Panc1 (cell line): ENCODE data around the gene TST. TPM values are rescaled to one million over a fixed set of nuclear protein-coding genes. Genes with fewer than 3 reads are reported as not detected.
A peak's percentile ranks its signal among the peaks of the same experiment; 100 is the strongest.

ENCODE experiments used
- ATAC-seq: fragments of 200-7000 bp; cut with Tn5 transposase; 2 replicates; pipeline ENCODE4 v1.9.1; 2020; ENCODE audit warnings: mild to moderate bottlenecking, moderate library complexity
- BruUV-seq: library from RNA; stranded (reverse); fragments of 400-500 nt; replicated peaks from 2 replicates; lab custom pipeline; 2021; lab: Mats Ljungman, UMichigan
- CTCF ChIA-PET: fragments of 300-600 bp; sonication (Branson Sonifier 250); formaldehyde crosslinking; loops from one replicate; lab custom pipeline; 2022; ENCODE audit warnings: antibody characterized with exemption; lab: Charles Lee
- POLR2A ChIA-PET: fragments of 300-600 bp; sonication (Branson Sonifier 250); formaldehyde crosslinking; loops from one replicate; lab custom pipeline; 2022; ENCODE audit warnings: antibody characterized with exemption; lab: Charles Lee
- DNase-seq: peaks from one replicate; pipeline ENCODE4 v3.0.0-alpha.2; 2010; ENCODE audit warnings: low read depth, low spot score
- H3K27ac ChIP-seq: 2 replicates; pipeline ENCODE4 v1.5.1; 2011; ENCODE audit warnings: mild to moderate bottlenecking, low read length, inconsistent platforms
- H3K27me3 ChIP-seq: fragments of 200-500 bp; sonication (Bioruptor generic); 2 replicates; pipeline ENCODE4 v1.6.0; 2014; ENCODE audit warnings: low read length, inconsistent platforms; ENCODE audit not compliant: control insufficient read depth, insufficient read depth
- H3K36me3 ChIP-seq: fragments of 200-500 bp; sonication (Bioruptor generic); 2 replicates; pipeline ENCODE4 v1.5.1; 2014; ENCODE audit warnings: inconsistent platforms, mild to moderate bottlenecking, low read length, moderate library complexity; ENCODE audit not compliant: control insufficient read depth, insufficient read depth
- H3K4me1 ChIP-seq: 2 replicates; pipeline ENCODE4 v1.5.1; 2011; ENCODE audit warnings: inconsistent platforms, mild to moderate bottlenecking, low read length, moderate library complexity; ENCODE audit not compliant: control insufficient read depth, insufficient read depth
- H3K4me3 ChIP-seq, 2 experiments: 2 replicates each; pipeline ENCODE4 v1.5.1; 2011 to 2012; ENCODE audit warnings: low read depth in 2 of 2, low read length in 2 of 2, mild to moderate bottlenecking in 2 of 2, inconsistent platforms in 1 of 2, moderate library complexity in 1 of 2
- H3K9me3 ChIP-seq: fragments of 200-500 bp; sonication (Bioruptor generic); 2 replicates; pipeline ENCODE4 v1.5.1; 2014; ENCODE audit warnings: low read depth, mild to moderate bottlenecking, inconsistent platforms, low read length, moderate library complexity; ENCODE audit not compliant: control insufficient read depth, insufficient read depth
- POLR2AphosphoS5 ChIP-seq: IDR thresholded peaks from 2 replicates; pipeline ENCODE4 v1.6.1; 2012; ENCODE audit warnings: mild to moderate bottlenecking, low read depth, low read length, moderate library complexity
- SIN3A ChIP-seq: IDR thresholded peaks from 2 replicates; pipeline ENCODE4 v1.6.1; 2012; ENCODE audit warnings: low read depth, mild to moderate bottlenecking, low read length, moderate library complexity, borderline replicate concordance; ENCODE audit not compliant: insufficient read depth
- TCF7L2 ChIP-seq: IDR thresholded peaks from 2 replicates; pipeline ENCODE4 v1.6.1; 2011; ENCODE audit warnings: mild to moderate bottlenecking, low read depth, low read length, inconsistent platforms
- in situ Hi-C: cut with HindIII; loops from 2 replicates; pipeline ENCODE4 v1.10.0; 2016; ENCODE audit warnings: low sequenced_read_pairs, low pct_unique_long_range_greater_than_20kb
- intact Hi-C: fragments of 100-400 bp; cut with micrococcal nuclease; formaldehyde crosslinking; loops from one replicate; pipeline ENCODE4 v1.10.0; 2022; ENCODE audit not compliant: unreplicated experiment
- total RNA-seq: library from RNA; stranded (reverse); gene quantifications from one replicate; pipeline ENCODE4 v1.2.1, GENCODE V29; 2021; ENCODE audit not compliant: unreplicated experiment
- TF ChIP-seq, protein P1 (sequence below), 2 experiments: IDR thresholded peaks; 2 replicates each; pipeline ENCODE4 v1.6.1; 2011 to 2012; ENCODE audit warnings: low read depth in 2 of 2, control low read depth in 1 of 2, low read length in 1 of 2, mild to moderate bottlenecking in 1 of 2, moderate library complexity in 1 of 2; ENCODE audit not compliant: insufficient read depth in 1 of 2
- TF ChIP-seq, protein P2 (sequence below): fragments of 450-650 bp; IDR thresholded peaks from 2 replicates; pipeline ENCODE4 v1.5.1; 2017; ENCODE audit warnings: mild to moderate bottlenecking

Gene TST
- total RNA-seq, 1 experiment from 2014 or later, result 15.9 TPM

DNA sequence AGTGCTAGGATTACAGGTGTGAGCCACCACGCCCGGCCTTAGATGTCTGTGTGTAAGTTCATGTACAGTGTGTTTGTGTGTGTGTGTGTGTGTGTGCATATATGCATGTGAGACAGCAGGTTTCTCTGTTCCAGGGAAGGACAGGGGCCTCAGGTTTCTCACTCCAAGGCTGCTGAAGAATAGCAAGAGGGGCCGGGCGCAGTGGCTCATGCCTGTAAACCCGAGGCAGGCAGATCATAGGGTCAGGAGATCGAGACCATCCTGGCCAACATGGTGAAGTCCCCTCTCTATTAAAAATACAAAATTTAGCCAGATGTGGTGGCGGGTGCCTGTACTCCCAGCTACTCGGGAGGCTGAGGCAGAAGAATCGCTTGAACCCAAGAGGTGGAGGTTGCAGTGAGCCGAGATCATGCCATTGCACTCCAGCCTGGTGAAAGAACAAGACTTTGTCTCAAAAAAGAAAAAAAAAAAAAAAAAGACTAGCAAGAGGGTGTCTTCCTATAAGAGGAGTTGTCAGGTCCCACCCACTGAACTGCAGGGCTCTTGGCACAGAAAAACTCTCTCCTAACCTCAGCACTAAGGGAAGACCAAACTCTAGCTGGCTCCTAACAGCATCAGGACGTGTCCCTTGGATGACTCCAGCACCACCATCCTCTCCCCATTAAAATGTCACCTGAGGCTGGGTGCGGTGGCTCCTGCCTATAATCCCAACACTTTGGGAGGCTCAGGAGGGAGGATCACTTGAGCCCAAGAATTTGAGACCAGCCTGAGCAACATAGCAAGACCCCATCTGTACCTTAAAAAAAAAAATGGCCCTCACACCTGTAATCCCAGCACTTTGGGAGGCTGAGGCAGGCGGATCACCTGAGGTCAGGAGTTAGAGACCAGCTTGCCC, 40.0 kb downstream of the TST start:
- Histone ChIP-seq H3K27me3 (no peaks in the 10 kb centered on the region), H3K27ac (no peak overlapping the region), H3K9me3 (no peaks in the 10 kb centered on the region), H3K4me1 (no peaks in the 10 kb centered on the region), H3K4me3 (no peak overlapping the region), H3K36me3 (no peaks in the 10 kb centered on the region)
- ChIA-PET POLR2A (interaction anchor here (0.7 kb wide), 1 partner anchor 108 kb away, joined by 12 read pairs; no protein-coding TSS in a partner anchor), CTCF (interaction anchor here (0.7 to 0.9 kb wide), 2 partner anchors 19 to 123 kb away, joined by 5 read pairs; no protein-coding TSS in a partner anchor)
- in situ Hi-C loops (no loop called here), intact Hi-C loops (loop anchor here (2.0 to 5.0 kb wide), 3 partner anchors 127 to 432 kb away; no protein-coding TSS in a partner anchor)
- BruUV-seq, result no TSS peak
- TF ChIP-seq, protein P1, sequence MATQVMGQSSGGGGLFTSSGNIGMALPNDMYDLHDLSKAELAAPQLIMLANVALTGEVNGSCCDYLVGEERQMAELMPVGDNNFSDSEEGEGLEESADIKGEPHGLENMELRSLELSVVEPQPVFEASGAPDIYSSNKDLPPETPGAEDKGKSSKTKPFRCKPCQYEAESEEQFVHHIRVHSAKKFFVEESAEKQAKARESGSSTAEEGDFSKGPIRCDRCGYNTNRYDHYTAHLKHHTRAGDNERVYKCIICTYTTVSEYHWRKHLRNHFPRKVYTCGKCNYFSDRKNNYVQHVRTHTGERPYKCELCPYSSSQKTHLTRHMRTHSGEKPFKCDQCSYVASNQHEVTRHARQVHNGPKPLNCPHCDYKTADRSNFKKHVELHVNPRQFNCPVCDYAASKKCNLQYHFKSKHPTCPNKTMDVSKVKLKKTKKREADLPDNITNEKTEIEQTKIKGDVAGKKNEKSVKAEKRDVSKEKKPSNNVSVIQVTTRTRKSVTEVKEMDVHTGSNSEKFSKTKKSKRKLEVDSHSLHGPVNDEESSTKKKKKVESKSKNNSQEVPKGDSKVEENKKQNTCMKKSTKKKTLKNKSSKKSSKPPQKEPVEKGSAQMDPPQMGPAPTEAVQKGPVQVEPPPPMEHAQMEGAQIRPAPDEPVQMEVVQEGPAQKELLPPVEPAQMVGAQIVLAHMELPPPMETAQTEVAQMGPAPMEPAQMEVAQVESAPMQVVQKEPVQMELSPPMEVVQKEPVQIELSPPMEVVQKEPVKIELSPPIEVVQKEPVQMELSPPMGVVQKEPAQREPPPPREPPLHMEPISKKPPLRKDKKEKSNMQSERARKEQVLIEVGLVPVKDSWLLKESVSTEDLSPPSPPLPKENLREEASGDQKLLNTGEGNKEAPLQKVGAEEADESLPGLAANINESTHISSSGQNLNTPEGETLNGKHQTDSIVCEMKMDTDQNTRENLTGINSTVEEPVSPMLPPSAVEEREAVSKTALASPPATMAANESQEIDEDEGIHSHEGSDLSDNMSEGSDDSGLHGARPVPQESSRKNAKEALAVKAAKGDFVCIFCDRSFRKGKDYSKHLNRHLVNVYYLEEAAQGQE (IDR thresholded peaks at IDR 0.05; ENCODE audit: insufficient read depth in 1 of 2, low read depth in 2 of 2, low read length in 1 of 2), result no peak
- TF ChIP-seq POLR2AphosphoS5 (no peak), SIN3A (no peak), TCF7L2 (no peak)
- TF ChIP-seq, protein P2, sequence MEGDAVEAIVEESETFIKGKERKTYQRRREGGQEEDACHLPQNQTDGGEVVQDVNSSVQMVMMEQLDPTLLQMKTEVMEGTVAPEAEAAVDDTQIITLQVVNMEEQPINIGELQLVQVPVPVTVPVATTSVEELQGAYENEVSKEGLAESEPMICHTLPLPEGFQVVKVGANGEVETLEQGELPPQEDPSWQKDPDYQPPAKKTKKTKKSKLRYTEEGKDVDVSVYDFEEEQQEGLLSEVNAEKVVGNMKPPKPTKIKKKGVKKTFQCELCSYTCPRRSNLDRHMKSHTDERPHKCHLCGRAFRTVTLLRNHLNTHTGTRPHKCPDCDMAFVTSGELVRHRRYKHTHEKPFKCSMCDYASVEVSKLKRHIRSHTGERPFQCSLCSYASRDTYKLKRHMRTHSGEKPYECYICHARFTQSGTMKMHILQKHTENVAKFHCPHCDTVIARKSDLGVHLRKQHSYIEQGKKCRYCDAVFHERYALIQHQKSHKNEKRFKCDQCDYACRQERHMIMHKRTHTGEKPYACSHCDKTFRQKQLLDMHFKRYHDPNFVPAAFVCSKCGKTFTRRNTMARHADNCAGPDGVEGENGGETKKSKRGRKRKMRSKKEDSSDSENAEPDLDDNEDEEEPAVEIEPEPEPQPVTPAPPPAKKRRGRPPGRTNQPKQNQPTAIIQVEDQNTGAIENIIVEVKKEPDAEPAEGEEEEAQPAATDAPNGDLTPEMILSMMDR, result no peak
- no peak for DNase-seq
- ATAC-seq, result no peak

GRCh38 chr22:36977947-36978660, 41.1 kb downstream of the TST start:
- in situ Hi-C loops, result no loop called here
- no peaks in the 10 kb centered on the region for H3K9me3 ChIP-seq
- CTCF ChIA-PET, result interaction anchor here (0.6 to 1.7 kb wide), 7 partner anchors 9 to 141 kb away, joined by 3 to 8 read pairs (median 4); partner anchors contain the start of genes KCTD17 and NCF4
- TF ChIP-seq, protein P2, result peak; percentile 83
- no peak for TF ChIP-seq TCF7L2
- no peak for TF ChIP-seq POLR2AphosphoS5
- TF ChIP-seq, protein P1 (IDR thresholded peaks at IDR 0.05; ENCODE audit: insufficient read depth in 1 of 2, low read depth in 2 of 2, low read length in 1 of 2), result no peak
- DNase-seq (peak; percentile 57), ATAC-seq (peak; percentile 90)
- POLR2A ChIA-PET, result no interaction called here
- intact Hi-C loops, result loop anchor here (2.0 to 5.0 kb wide), 3 partner anchors 126 to 431 kb away; no protein-coding TSS in a partner anchor
- peak overlapping the region; percentile 34 to 57 for H3K4me3 ChIP-seq
- no peaks in the 10 kb centered on the region for H3K27me3 ChIP-seq
- BruUV-seq, result no TSS peak
- H3K36me3 ChIP-seq, result no peaks in the 10 kb centered on the region
- H3K27ac ChIP-seq, result peak overlapping the region; percentile 1; the same call in 1 of the 2 replicates
- H3K4me1 ChIP-seq, result no peaks in the 10 kb centered on the region
